Thyroid gland (tissue), 4 donors: ENCODE data around the gene TBX3.
A peak's percentile ranks its signal among the peaks of the same experiment; 100 is the strongest.

Experiments
- CTCF ChIP-seq, 6 experiments: fragments of 200-600 bp in 3 of 6; fragments of 450-650 bp in 3 of 6; sonication (generic) in 3 of 6; IDR thresholded peaks; one replicate each; pipeline ENCODE4 v1.5.1; 2016 to 2019; ENCODE audit warnings: antibody characterized with exemption in 6 of 6, mild to moderate bottlenecking in 2 of 6, inconsistent platforms in 1 of 6, moderate library complexity in 1 of 6
- POLR2A ChIP-seq, 2 donors: fragments of 450-650 bp; IDR thresholded peaks; one replicate each; pipeline ENCODE4 v1.6.1; 2017; ENCODE audit warnings: antibody characterized with exemption in 2 of 2, mild to moderate bottlenecking in 2 of 2, moderate library complexity in 1 of 2

- peak in 3 of 6 experiments; percentile 15 to 46 (median 33) for TF ChIP-seq CTCF (IDR thresholded peaks at IDR 0.05)
- peak in 1 of 2 donors; percentile 92 for TF ChIP-seq POLR2A (IDR thresholded peaks at IDR 0.05)
These were observed 8.4 kb upstream of the TBX3 start for GRCh38 chr12:114692186-114693058.
